ENCODE measurements around the gene NKAIN1.

DNA sequence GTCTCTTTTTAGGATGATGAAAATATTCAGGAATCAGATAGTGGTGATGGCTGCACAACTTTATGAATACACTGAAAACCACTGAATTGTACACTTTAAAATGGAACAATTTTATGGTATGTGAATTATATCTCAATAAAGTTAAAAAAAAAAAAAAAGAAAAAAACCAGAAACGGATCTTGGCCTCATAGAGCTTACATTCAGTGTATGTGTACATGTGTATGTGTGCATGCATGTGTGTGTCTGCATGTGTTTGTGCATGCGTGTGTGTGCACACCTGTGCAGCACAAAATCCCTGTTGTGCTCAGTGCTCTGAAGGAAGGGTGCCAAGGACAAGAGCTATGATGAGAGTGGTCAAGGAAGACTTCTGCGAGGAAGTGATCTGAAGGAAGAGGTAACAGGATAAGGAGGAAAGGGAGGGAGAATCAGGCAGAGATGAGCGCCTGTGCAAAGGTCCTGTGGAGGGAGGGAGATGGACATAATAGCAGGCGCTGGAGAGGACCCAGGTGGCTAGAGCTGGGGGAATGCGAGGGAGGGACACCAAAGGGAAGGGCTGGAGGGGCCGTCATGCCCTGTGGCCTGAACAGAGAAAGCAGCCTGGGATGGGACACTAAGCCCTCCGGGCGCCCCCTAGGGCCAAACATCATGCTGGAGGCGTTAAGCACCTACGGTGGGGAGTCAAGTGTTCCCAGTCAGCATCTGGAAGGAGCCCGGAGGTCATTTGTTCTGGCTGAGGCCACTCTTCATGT is 25.2 kb downstream of the NKAIN1 start:
- no peak for TF ChIP-seq EP300 (IDR thresholded peaks at IDR 0.05)
- TF ChIP-seq POLR2A (IDR thresholded peaks at IDR 0.05): no peak
- TF ChIP-seq, protein P1, sequence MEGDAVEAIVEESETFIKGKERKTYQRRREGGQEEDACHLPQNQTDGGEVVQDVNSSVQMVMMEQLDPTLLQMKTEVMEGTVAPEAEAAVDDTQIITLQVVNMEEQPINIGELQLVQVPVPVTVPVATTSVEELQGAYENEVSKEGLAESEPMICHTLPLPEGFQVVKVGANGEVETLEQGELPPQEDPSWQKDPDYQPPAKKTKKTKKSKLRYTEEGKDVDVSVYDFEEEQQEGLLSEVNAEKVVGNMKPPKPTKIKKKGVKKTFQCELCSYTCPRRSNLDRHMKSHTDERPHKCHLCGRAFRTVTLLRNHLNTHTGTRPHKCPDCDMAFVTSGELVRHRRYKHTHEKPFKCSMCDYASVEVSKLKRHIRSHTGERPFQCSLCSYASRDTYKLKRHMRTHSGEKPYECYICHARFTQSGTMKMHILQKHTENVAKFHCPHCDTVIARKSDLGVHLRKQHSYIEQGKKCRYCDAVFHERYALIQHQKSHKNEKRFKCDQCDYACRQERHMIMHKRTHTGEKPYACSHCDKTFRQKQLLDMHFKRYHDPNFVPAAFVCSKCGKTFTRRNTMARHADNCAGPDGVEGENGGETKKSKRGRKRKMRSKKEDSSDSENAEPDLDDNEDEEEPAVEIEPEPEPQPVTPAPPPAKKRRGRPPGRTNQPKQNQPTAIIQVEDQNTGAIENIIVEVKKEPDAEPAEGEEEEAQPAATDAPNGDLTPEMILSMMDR (IDR thresholded peaks at IDR 0.05): no peak
- TF ChIP-seq POLR2AphosphoS5 (IDR thresholded peaks at IDR 0.05): no peak
